SIG-M5 treated with dmso at 0.1 percent for 504 hours (cell line): Measurements from ENCODE around the gene UGT3A2.
"Not testable (repeated sequence)": the region's sequence is repeated elsewhere in the genome, so short reads cannot be mapped to it uniquely, and the experiment has no call there.

Source experiments
- DNase-seq: peaks from one replicate; lab custom pipeline; 2025; ENCODE audit not compliant: unreplicated experiment; lab: John Stamatoyannopoulos, UW

Gene UGT3A2

DNA sequence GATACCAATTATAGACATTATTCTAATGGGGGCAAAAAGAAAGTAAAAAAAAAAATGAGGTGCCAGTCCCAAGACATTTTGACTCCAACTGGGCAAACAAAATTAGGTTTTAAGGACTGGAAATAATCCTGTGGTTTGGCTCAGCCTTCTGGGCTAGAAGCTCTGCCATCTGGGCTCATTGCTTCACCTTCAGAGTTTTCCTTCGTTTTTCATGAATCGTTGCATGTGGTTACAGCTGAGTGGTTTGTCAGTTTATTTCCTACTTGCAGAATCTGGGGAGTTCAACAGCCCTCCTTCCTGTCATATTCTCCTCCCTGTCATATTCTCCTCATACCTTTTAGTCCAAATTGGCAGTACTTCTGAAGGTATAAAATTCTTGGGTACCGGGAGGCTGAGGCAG, 12.0 kb downstream of the UGT3A2 start:
- DNase-seq: peak; percentile 35

DNA sequence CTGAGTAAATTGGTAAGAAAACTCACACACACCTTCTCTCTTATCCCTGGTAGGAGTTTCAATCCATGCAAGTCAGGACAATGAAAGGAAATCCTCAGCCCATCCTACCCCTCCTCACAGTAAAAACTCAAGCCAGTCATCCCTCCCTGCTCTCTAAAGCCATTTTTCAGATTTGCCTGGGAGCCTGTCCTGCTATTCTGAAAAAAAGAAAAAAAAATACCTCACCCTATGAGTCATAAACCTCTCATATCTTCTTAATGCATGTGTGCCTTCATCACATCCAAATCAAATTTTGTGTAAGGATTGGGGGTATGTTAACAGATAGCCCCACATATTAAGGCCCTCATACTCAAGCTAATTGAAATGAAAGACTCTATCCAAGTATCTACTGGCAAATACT, 14.1 kb downstream of the UGT3A2 start:
- no peak for DNase-seq

DNA sequence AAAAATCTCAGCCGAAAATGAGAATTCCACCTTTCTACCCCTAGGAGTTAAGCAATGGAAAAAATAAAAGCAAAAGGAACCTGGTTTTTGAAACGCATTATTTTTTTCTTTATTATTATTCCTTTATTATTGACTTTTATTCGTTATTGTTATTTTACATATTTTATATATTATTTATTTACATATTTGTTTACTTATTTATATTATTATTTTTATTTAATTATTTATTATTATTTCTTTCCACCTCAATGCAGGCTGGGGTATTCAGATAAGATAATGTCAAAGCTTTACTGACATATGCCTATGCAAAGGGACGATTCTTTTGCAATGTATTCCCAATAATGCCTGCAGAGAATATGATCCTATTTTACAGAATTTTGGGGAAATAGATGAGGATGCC, 16.7 kb downstream of the UGT3A2 start:
- no peak for DNase-seq

DNA sequence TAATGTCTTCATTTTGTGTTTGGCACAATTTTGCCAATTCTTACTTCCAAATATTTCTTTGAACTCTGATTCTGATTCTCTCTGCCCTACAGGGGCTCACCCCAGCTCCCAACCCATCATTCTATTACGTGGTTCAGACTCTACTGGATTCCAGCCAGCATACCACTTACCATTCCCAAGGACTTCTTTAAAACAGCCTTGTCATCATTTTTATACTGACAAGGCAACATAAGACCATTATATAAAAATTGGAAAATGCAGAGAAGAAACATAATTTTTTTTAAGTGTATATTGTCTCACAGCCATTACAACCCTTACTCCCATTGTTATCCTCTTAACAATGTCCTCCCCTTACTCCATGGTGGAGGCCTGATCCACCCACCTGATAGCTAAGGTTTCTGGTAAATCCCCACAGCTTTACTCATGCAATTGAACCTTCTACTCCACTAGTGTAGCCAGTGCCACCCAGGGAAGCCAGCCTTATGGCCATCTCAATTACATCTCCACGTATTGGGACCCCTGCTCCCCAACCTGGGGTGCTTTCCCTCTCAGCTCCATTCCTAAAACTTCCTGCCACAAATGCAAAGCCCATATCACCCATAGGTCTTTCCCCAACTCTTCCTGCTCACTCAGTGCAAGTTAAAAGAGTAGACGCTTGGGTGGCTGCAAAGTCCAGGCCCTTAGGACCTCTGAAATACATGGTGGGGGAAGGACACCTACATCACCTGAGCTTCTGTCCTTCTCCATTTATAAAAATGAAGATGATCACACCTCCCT, 19.1 kb downstream of the UGT3A2 start:
- DNase-seq: no peak

- no peak for DNase-seq
Observed at GRCh38 chr5:36045895-36046294, 20.8 kb downstream of the UGT3A2 start.

- no peak for DNase-seq
Observed at GRCh38 chr5:36041537-36041845, 25.2 kb downstream of the UGT3A2 start.

DNA sequence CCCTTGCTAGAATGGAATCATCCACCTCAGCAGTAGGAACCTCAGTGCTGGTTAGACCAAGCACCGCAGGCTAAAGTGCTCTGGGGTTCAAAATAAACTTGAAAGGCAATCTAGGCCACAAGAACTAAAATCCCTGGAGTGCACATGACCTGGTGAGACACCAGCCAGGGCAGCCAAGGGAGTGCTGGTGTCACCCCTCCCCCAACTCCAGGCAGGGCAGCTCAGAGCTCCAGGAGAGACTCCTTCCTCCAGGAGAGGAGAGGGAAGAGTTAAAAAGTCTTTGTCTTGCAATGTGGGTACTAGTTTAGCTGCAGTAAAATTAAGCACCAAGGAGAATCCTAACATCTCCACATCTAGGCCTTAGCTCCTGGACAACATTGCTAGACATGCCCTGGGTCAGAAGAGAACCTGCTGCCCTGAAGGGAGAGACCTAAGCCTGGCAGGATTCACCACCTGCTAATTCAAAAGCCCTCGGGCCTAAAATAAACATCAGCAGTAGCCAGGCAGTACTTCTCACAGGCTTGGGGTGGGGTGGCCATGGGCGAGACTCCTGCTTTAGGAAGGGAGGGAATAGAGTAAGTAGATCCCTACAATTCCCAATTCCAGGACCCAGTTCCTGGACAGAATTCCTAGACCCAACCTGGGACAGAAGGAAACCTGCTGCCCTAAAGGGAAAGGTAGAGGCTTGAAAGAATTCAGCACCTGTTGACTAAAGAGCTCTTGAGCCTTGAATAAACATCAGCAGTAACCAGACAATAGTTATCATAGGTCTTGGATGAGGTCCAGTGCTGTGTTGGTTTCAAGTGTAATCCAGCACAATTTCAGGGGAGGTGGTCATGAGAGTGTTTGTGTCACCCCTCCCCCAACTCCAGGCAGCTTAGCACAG, 25.8 kb downstream of the UGT3A2 start:
- DNase-seq: no peak

DNA sequence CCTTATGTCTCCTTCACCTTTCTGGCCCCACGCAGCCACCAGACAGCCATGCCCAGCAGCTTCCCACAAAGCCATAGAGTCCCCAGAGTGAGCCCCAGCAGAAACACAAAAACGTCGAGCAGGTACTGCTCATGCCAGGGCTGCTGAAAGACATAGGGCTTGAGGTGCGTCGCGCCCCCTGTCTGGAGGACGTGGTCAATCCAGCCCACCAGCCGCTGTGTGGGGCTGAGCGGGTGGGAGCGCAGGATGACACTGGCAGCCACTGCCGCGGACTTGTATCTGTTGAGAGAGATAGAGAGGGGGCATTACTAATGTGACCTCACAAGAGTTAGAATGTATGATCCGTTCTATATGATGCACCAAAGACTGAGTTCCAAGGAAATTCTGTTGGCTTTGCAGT, 31.0 kb downstream of the UGT3A2 start:
- DNase-seq: no peak

GRCh38 chr5:36034536-36035134, 32.0 kb downstream of the UGT3A2 start:
- DNase-seq: not testable (repeated sequence)

DNA sequence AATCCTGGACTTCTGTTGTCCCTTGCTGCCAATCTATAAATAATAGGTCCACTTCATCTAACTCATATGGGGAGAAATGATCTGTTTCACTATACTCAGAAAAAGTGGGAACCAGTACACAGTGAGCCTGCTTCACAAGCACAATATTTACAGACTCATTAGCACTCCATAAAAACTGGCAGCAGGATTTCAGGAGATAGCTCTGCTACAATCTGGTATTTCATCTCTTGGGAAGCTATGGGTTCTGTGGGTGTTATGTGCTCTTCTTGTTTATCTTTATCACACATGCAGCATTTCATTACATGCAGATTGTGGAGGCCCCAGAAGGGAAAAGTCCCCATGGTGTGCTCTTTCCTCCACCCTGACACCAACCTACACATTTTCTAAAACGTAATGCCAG, 33.2 kb downstream of the UGT3A2 start:
- DNase-seq: no peak

GRCh38 chr5:36033047-36033446, 33.6 kb downstream of the UGT3A2 start:
- DNase-seq: no peak

GRCh38 chr5:36031223-36031622, 35.5 kb downstream of the UGT3A2 start:
- DNase-seq: no peak

DNA sequence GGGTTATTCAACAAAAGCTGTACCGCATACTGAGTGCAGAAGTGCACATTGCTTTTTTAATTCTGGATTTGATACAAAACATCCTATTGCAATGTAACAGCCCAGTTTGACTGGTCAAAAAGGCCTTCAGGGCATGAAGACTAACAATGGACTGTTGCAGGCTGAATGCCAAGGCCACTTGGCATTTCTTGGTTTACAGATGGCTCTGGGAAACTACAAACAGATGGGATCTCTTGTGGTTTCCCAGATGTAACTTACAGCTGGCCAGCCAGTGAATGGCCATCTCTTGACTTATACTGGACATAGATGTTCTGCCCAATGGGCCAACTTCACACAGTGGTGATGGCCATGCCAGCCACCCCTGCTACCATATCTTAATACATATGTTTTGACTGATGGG, 36.8 kb downstream of the UGT3A2 start:
- no peak for DNase-seq

DNA sequence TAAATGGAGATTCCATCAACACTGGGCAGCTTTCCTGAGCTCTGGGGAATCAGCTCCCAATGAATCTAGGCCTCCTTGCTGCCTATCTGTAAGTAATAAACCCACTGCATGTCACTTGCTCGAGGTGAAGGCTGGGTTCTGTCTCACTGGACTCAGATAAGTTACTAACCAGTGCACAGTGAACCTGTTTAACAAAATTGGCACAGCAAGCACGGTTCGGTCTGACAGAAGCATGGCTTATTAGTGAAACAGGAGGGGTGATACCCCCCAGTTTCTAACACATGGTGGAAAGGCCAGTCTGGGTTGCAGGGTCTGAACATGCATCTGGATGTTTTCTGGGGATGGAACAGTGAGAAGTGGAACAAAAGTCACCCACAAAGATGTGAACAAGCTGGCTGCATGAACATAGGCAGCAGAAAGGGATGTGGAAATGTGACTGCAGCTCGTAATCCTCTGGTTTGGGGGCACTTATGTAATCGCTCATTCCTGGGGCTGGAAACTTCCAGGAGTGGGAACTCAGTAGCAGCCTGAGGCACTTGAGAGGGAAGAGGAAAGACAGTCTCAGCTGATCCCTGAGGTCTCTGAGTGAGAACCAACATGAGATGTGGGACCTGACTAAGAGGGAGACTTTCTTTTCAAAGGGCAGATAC, 37.7 kb downstream of the UGT3A2 start:
- DNase-seq: no peak

DNA sequence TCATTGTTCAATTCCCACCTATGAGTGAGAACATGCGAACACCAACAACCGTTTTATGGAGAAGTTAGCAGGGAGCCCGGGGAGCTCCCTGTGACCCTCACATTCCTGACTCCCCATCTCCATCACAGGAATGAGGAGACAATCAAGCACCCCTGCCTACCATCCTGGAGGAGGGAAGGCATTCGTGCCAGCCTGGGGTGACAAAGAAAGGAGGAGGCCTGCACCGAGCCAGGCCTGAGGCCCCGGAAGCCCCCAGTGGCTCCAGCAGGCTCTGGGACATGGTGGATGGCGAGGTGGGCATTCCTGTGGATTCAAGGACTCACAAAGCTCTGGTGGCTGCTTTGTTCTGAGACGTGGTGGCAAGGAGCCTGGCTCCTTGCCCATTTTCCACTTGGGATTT, 39.0 kb downstream of the UGT3A2 start:
- no peak for DNase-seq

- DNase-seq: no peak
Observed at GRCh38 chr5:36026706-36027465, 39.8 kb downstream of the UGT3A2 start.

DNA sequence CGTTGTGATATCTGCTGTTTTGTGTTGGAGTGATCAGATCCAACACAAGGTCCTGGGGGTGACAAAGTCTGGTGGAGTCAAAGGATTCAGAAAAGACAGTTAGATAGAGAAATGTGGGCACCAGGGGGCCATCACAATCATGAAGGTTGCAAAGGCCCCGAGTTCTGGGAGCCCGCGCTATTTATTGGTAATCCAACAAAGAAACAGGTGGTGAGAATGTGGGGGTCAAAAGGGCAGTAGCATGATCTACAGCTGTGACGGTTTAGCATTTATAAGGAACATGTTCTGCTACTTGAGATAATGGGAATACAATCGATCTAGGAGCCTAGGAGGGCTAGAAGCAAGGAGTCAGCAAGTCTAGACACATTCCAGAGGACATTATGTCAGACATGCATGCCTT, 44.4 kb downstream of the UGT3A2 start:
- DNase-seq: not testable (repeated sequence)

DNA sequence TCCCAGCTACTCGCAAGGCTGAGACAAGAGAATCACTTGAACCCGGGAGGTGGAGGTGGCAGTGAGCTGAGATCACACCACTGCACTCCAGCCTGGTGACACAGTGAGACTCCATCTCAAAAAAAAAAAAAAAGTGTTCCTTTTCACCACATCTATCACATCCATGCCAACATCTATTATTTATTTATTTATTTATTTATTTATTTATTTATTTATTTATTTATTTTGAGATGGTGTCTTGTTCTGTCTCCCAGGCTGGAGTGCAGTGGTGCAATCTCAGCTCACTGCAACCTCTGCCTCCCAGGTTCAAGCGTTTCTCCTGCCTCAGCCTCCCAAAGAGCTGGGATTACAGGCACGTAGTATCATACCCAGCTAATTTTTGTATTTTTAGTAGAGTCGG, 47.1 kb downstream of the UGT3A2 start:
- DNase-seq: not testable (repeated sequence)

DNA sequence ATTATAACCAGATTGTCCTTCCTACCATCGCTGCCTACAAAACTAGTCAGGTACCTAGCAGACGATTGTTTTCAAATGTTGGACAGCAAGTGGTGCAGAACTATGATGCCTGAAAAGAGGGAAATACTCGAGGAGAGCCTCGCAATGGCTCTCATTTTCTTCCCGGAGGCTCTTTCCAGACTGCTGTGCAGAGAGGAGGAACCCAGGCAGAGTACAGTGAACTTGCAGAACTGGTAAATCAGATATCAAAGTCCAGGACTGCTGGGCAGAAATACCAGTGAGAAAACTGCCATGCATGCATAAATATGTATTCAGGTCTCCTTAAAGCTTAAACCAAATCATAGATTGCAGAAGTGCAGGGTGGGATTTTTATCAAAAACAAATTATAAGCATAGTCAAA, 49.1 kb downstream of the UGT3A2 start:
- peak; percentile 1 for DNase-seq

GRCh38 chr5:36017004-36017403, 49.7 kb downstream of the UGT3A2 start:
- no peak for DNase-seq

- no peak for DNase-seq
Observed at GRCh38 chr5:36013182-36013581, 53.5 kb downstream of the UGT3A2 start.
